A549 (cell line): ENCODE measurements around the gene PIK3IP1. TPM values are rescaled to one million over a fixed set of nuclear protein-coding genes. Genes with fewer than 3 reads are reported as not detected.

Experiments used
- ATAC-seq, 2 experiments: fragments of 200-7000 bp in 1 of 2; fragments of >200 bp in 1 of 2; cut with Nextera tagmentation in 1 of 2; cut with Tn5 transposase in 1 of 2; 3 replicates each; pipeline versions ENCODE4 v1.8.0 to v1.9.1; 2018 to 2020; ENCODE audit warnings: mild to moderate bottlenecking in 1 of 2, moderate library complexity in 1 of 2
- CTCF ChIA-PET: fragments of 300-600 bp; sonication (Branson Sonifier 250); formaldehyde crosslinking; extraction: SDS; loops from one replicate; lab custom pipeline; 2021; ENCODE audit warnings: antibody characterized with exemption, inconsistent platforms; lab: Yijun Ruan, JAX
- POLR2A ChIA-PET: fragments of 350-600 bp; formaldehyde crosslinking; extraction: SDS; loops from one replicate; lab custom pipeline; 2021; ENCODE audit warnings: antibody characterized with exemption, inconsistent platforms; lab: Yijun Ruan, JAX
- DNase-seq, 2 experiments: peaks; one replicate each; pipeline versions ENCODE4 v3.0.0 to v3.0.0-alpha.2; 2011 to 2016; ENCODE audit warnings: low read depth in 1 of 2, low spot score in 1 of 2
- FAIRE-seq: peaks from 2 replicates; lab custom pipeline; 2011; peaks lifted over from hg19 to GRCh38; lab: Jason Lieb, UNC
- H3K27ac ChIP-seq, 2 experiments: fragments of >200 bp; sonication (Bioruptor Twin); formaldehyde crosslinking; 3 replicates each; pipeline ENCODE4 v1.5.1; 2016 to 2017
- H3K4me1 ChIP-seq: fragments of >200 bp; sonication (Bioruptor Twin); formaldehyde crosslinking; 3 replicates; pipeline ENCODE4 v1.6.1; 2016
- H3K4me2 ChIP-seq: fragments of >200 bp; sonication (Bioruptor Twin); formaldehyde crosslinking; 3 replicates; pipeline ENCODE4 v1.6.1; 2016
- H3K4me3 ChIP-seq: fragments of >200 bp; sonication (Bioruptor Twin); formaldehyde crosslinking; 3 replicates; pipeline ENCODE4 v1.5.1; 2016
- H3K9me3 ChIP-seq: fragments of >200 bp; sonication (Bioruptor Twin); formaldehyde crosslinking; 3 replicates; pipeline ENCODE4 v1.6.1; 2016
- CEBPB ChIP-seq, 2 experiments: fragments of >200 bp in 1 of 2; sonication (Bioruptor Twin) in 1 of 2; formaldehyde crosslinking in 1 of 2; IDR thresholded peaks; 2 replicates each; pipeline ENCODE4 v1.6.1; 2012 to 2016
- CHD4 ChIP-seq: fragments of 200-600 bp; sonication (generic); IDR thresholded peaks from 2 replicates; pipeline ENCODE4 v1.6.1; 2016; ENCODE audit warnings: antibody characterized with exemption, mild to moderate bottlenecking, borderline replicate concordance
- ELK1 ChIP-seq: fragments of 150-350 bp; IDR thresholded peaks from 2 replicates; pipeline ENCODE4 v1.6.1; 2014; ENCODE audit warnings: low read depth, mild to moderate bottlenecking, low read length
- FOSB ChIP-seq: fragments of 250-450 bp; sonication (Bioruptor Pico); IDR thresholded peaks from 2 replicates; pipeline ENCODE4 v1.5.0; 2020; ENCODE audit warnings: mild to moderate bottlenecking, moderate library complexity
- FOSL2 ChIP-seq, 2 experiments: fragments of 450-650 bp in 1 of 2; fragments of >200 bp in 1 of 2; sonication (Bioruptor Twin) in 1 of 2; formaldehyde crosslinking; IDR thresholded peaks; 2 replicates each; pipeline versions ENCODE4 v1.5.0 to v1.6.1; 2016 to 2020; ENCODE audit warnings: mild to moderate bottlenecking in 1 of 2, moderate library complexity in 1 of 2
- GATA3 ChIP-seq: IDR thresholded peaks from 2 replicates; pipeline ENCODE4 v1.6.1; 2012; ENCODE audit warnings: borderline replicate concordance
- HES2 ChIP-seq: fragments of >200 bp; sonication (Bioruptor Twin); formaldehyde crosslinking; IDR thresholded peaks from 2 replicates; pipeline ENCODE4 v1.6.1; 2016
- HOXB5 ChIP-seq: fragments of 250-450 bp; sonication (Bioruptor Pico); IDR thresholded peaks from 2 replicates; pipeline ENCODE4 v1.5.0; 2020; ENCODE audit warnings: mild to moderate bottlenecking, moderate library complexity
- JUN ChIP-seq, 2 experiments: fragments of >200 bp; sonication (Bioruptor Twin); formaldehyde crosslinking; IDR thresholded peaks; 2 replicates in 1 of 2; 3 replicates in 1 of 2; pipeline ENCODE4 v1.6.1; 2016 to 2017
- KDM1A ChIP-seq: fragments of 200-600 bp; sonication (generic); IDR thresholded peaks from 2 replicates; pipeline ENCODE4 v1.6.1; 2016; ENCODE audit warnings: low read depth, mild to moderate bottlenecking
- MAZ ChIP-seq: fragments of 150-350 bp; IDR thresholded peaks from 2 replicates; pipeline ENCODE4 v1.6.1; 2014; ENCODE audit warnings: antibody characterized with exemption, low read depth, low read length, borderline replicate concordance
- MYC ChIP-seq: IDR thresholded peaks from 2 replicates; pipeline ENCODE4 v1.6.1; 2012; ENCODE audit warnings: mild to moderate bottlenecking, inconsistent platforms, low read length, improper control_type of control experiment, borderline replicate concordance
- POLR2A ChIP-seq: IDR thresholded peaks from 2 replicates; pipeline ENCODE4 v1.6.1; 2012; ENCODE audit warnings: mild to moderate bottlenecking, low read length
- RAD21 ChIP-seq, 2 experiments: fragments of >200 bp in 1 of 2; sonication (Bioruptor Twin) in 1 of 2; formaldehyde crosslinking in 1 of 2; IDR thresholded peaks in 1 of 2; conservative IDR thresholded peaks in 1 of 2; 2 replicates in 1 of 2; 3 replicates in 1 of 2; pipeline ENCODE4 v1.6.1; 2012 to 2018; ENCODE audit warnings: inconsistent platforms in 1 of 2
- TFCP2L1 ChIP-seq: fragments of 250-450 bp; sonication (Bioruptor Pico); IDR thresholded peaks from 2 replicates; pipeline ENCODE4 v1.5.0; 2021; ENCODE audit warnings: mild to moderate bottlenecking
- ZFP36 ChIP-seq: fragments of 450-650 bp; IDR thresholded peaks from 2 replicates; pipeline ENCODE4 v1.6.1; 2014; ENCODE audit warnings: borderline replicate concordance; ENCODE audit not compliant: partially characterized antibody
- ZNF302 ChIP-seq: fragments of 250-450 bp; sonication (Bioruptor Pico); IDR thresholded peaks from 2 replicates; pipeline ENCODE4 v1.9.0; 2021; ENCODE audit warnings: inconsistent platforms, mild to moderate bottlenecking, moderate library complexity
- WGBS: methylation state at CpG from one replicate; pipeline ENCODE4 v1.1.6; 2017; ENCODE audit errors: missing lambda C conversion rate; 5-methylcytosine and 5-hydroxymethylcytosine counted together
- polyA plus RNA-seq, 4 experiments: library from polyadenylated mRNA; depleted of rRNA in 3 of 4; stranded (reverse); fragments of >200 nt; fragmentation: RNase III in 1 of 4; extraction: RNeasy Plus Mini Kit Qiagen cat#74134 plus additional on column Dnase treatment in 1 of 4; gene quantifications; 2 replicates in 3 of 4; 3 replicates in 1 of 4; pipeline ENCODE4 v1.2.3, GENCODE V29; 2011 to 2017
- TF ChIP-seq, protein P1 (sequence below): fragments of >200 bp; sonication (Bioruptor Twin); formaldehyde crosslinking; IDR thresholded peaks from 3 replicates; pipeline ENCODE4 v1.5.1; 2016
- TF ChIP-seq, protein P2 (sequence below): fragments of 450-650 bp; IDR thresholded peaks from 2 replicates; pipeline ENCODE4 v1.6.1; 2014; ENCODE audit warnings: antibody characterized with exemption

The PIK3IP1 gene
- polyA plus RNA-seq, 2 of the 4 experiments (the other 2 are of a cell fraction): 0.90 to 1.6 TPM

DNA sequence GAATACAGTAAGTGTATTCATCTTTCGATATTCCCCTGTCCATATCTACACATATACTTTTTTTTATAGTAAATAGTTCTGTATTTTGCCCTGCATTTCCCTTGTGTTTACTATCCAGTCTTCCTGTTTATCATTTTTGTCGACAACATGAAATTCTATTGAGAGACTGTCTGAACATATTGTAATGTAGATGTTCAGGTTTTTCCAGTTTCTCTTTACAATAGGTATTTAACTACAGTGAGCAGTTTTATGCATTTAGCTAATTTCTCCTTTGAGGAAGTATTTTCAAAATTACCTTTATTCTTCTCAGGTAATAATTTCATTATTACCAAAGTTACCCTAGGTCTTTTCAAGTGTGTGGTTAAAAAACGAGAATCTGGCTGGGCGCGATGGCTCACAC, 16.7 kb downstream of the PIK3IP1 start:
- H3K27ac ChIP-seq: no peak overlapping the region
- ChIA-PET CTCF (interaction anchor here (0.8 to 7.9 kb wide), 2 partner anchors 8 to 65 kb away, joined by 3 to 134 read pairs; partner anchors contain the start of gene LIMK2), POLR2A (no interaction called here)
- TF ChIP-seq KDM1A (no peak), FOSL2 (IDR thresholded peaks at IDR 0.05) (no peak), FOSL2 (CRISPR knock-in tag; IDR thresholded peaks at IDR 0.05) (no peak), CHD4 (no peak), GATA3 (no peak), RAD21 (conservative IDR thresholded peaks at IDR 0.05 in 1 of 2, IDR thresholded peaks at IDR 0.05 in 1 of 2) (no peak)
- TF ChIP-seq, protein P1, sequence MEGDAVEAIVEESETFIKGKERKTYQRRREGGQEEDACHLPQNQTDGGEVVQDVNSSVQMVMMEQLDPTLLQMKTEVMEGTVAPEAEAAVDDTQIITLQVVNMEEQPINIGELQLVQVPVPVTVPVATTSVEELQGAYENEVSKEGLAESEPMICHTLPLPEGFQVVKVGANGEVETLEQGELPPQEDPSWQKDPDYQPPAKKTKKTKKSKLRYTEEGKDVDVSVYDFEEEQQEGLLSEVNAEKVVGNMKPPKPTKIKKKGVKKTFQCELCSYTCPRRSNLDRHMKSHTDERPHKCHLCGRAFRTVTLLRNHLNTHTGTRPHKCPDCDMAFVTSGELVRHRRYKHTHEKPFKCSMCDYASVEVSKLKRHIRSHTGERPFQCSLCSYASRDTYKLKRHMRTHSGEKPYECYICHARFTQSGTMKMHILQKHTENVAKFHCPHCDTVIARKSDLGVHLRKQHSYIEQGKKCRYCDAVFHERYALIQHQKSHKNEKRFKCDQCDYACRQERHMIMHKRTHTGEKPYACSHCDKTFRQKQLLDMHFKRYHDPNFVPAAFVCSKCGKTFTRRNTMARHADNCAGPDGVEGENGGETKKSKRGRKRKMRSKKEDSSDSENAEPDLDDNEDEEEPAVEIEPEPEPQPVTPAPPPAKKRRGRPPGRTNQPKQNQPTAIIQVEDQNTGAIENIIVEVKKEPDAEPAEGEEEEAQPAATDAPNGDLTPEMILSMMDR: no peak
- ATAC-seq: no peak
- no peak overlapping the region for H3K4me2 ChIP-seq
- 67% methylated on average over 5 of the region's 5 CpGs for WGBS
- no peak for DNase-seq
- no peak overlapping the region for H3K4me3 ChIP-seq
- H3K9me3 ChIP-seq: no peaks in the 10 kb centered on the region
- FAIRE-seq: no peak
- no peaks in the 10 kb centered on the region for H3K4me1 ChIP-seq

- H3K9me3 ChIP-seq: no peaks in the 10 kb centered on the region
- DNase-seq (no peak), FAIRE-seq (no peak), ATAC-seq (no peak)
- H3K4me3 ChIP-seq: no peak overlapping the region
- no peak overlapping the region for H3K27ac ChIP-seq
- TF ChIP-seq, protein P2, sequence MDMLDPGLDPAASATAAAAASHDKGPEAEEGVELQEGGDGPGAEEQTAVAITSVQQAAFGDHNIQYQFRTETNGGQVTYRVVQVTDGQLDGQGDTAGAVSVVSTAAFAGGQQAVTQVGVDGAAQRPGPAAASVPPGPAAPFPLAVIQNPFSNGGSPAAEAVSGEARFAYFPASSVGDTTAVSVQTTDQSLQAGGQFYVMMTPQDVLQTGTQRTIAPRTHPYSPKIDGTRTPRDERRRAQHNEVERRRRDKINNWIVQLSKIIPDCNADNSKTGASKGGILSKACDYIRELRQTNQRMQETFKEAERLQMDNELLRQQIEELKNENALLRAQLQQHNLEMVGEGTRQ: no peak
- TF ChIP-seq, protein P1: no peak
- TF ChIP-seq TFCP2L1 (CRISPR knock-in tag) (no peak), HES2 (no peak), ZNF302 (no peak), ZFP36 (no peak), MAZ (no peak), CEBPB (IDR thresholded peaks at IDR 0.05) (no peak), JUN (IDR thresholded peaks at IDR 0.05) (no peak), HOXB5 (CRISPR knock-in tag) (no peak), FOSB (CRISPR knock-in tag) (no peak), MYC (no peak), POLR2A (no peak), KDM1A (no peak), ELK1 (no peak)
- CTCF ChIA-PET: interaction anchor here (0.7 to 7.9 kb wide), 6 partner anchors 13 to 113 kb away, joined by 3 to 134 read pairs (median 22); partner anchors contain the start of gene LIMK2
- 81% methylated on average over 6 of the region's 6 CpGs for WGBS
- POLR2A ChIA-PET: no interaction called here
- no peaks in the 10 kb centered on the region for H3K4me1 ChIP-seq
- no peak overlapping the region for H3K4me2 ChIP-seq
Observed at GRCh38 chr22:31275018-31275417, 17.3 kb downstream of the PIK3IP1 start.
